Activated CD4-positive, alpha-beta T cell treated with anti-CD3 and anti-CD28 coated beads, Interleukin-2, amount 50 U/mL, for 16 hours (primary cell): ENCODE results near the gene GSK3B.
"Not testable (repeated sequence)": the region's sequence is repeated elsewhere in the genome, so short reads cannot be mapped to it uniquely, and the experiment has no call there.

ENCODE experiments used
- DNase-seq: peaks from one replicate; pipeline ENCODE4 v3.0.0-alpha.2; 2020

GSK3B gene

DNA sequence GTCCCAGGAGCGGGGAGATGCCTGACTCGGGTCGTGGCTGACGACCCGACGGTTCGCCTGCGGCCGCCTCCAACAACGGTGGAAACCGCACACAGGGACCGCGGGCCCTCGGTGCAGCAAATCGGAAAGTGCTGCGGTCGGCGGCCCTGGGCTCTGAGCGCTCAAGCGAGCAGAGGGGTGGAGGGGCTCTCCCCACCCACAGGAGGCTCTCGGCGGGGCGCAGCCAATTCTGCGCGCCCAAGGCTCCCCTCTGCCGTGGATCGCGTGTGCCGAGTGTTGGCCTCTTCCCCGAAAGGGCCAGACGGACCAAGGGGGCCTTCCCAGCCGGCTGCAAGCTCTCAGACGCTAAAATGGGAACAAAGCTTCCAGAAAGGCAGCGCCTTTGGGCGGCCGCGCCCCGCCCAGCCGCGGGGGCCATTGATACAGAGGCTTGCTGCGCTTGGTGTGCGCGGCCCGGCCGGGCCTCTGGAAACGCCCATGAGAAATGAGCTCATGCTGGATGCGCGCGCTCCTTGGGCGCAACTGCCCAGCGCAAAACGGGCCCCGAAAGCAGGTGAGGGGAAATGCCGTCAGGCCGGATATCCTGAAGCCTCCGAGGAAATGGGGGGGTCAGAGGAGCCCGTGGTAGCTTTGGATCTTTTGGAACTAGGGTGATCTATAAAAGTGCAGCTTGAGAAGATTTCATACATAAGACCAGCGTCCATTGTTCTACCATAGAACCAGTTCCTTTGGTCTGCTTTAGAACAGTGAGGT is 1.2 kb upstream of the GSK3B start:
- peak; percentile 94 for DNase-seq

DNA sequence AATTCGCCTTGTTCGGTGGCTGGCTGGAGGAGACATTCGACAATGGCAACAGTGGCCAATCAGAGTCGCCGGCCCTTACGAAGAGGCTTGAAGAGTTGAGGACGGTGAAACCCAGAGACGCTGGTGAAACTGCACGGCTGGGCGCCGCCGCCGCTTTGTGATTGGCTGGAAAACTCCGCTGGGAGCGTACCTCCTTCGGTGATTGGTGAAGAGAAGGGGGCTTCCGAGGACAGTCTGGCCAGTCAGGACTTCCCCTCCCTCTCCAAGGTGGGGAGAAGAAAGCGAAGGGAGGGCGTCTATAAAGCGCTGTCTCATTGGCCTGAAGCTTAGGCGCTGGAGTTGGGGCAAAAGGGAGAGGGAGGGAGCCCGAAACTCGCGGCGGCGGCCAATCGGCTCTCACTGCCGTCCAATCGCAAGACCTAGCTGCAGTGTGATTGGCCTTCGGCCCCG is 554 bp upstream of the GSK3B start:
- no peak for DNase-seq

DNA sequence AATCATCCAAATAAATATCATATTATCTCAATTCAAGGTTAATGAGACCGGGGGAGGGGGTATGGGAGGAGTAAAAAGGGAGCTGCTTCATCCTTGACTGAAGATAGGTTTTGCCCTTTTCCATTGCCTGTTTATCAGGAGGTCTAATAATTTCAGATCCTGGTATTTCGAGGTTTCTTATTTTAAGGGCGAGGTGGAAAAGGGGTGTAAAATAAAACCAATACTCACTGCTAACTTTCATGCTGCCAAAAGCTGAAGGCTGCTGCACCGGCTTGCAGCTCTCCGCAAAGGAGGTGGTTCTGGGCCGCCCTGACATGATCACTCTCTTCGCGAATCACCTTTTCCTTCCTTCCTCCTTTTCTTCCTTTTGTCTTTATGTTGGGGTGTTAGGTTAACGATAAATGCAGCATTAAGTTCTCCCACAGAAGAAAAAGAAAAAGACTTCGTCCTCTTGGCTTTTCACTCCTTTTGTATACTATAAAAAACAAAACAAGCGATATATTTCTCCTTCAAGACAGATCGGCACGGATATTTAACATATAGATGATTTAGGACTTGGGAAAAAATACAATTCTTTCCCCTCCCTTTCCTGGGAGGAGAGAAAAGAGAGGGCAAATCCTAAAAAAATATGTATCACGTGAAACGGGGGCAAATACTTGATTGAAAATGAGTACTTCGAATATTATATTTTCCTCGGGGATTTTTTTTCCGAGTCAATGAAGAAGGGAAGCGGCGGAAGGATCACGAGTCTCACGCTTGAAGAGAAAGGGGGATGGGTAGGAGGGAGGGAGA is 932 bp downstream of the GSK3B start:
- peak; percentile 29 for DNase-seq

DNA sequence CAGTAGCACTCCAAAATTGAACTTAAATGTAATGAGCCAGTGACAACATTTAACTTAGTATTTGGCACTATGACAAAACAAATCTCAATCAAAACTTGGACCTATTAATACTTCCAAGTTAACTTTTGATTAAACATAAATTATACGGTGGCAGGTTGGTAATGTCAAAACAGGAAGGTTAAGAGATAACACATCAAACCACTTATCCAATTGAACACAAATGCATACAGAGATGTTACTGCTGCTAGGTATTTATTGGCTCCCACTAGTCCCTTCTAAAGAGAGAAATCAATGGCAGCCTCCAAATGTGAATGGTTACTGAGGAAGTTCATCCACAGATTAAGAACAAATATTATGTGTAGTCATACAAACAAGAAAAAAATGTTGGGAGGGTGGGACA is 1.8 kb downstream of the GSK3B start:
- no peak for DNase-seq

DNA sequence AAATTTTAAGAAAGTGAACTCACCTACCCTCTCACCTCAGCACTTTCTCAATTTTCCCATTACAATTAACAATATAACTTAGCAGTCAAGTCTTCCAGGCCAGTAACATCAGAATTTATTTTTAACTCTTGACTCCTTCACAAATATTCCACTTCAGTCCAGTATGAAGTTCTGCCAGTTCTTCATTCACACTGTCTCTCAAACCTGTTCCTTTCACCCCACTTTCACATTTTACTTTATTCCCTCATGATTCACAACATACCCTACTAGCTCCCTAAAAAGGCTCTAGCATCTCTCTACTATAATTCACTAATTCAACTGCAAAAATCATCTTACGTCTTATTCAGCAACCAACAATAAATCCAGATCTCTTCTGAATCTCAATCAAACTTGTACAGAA is 3.8 kb downstream of the GSK3B start:
- DNase-seq: no peak

DNA sequence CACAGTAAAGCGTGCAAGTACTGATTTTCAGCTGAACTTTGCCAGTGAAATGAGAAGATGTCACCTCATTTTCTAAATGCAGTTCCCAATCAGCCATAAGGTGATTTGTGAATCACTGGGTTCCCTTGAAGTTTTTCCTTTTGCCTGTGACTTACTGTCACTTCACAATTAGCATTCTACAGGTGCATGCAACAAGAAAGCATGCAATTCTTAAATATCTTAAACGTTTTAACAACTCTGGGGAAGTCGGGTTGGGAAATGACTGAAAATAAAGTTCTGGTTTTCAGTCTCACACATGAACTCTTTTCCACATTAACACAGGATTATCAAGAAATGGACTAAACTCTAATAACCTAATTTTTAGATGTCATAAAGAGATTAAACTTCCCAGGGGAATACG is 5.2 kb downstream of the GSK3B start:
- no peak for DNase-seq

DNA sequence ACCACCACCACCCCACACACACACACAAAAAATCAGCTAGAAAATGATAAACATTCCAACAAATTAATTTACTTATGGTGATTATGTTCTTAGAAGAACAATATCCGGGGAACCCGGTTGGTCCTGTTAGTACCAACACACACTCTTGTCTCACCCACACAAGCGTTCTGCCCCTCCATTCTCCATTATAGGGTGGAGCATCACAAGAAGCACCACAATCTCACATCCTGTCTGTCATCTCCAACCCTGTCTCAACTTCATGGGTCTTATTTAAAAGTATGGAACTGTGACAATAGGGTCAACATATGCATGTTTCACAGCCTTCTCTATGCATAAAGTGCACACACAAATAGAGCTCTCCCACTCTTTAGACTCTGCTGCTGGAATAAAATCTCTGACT is 5.6 kb downstream of the GSK3B start:
- no peak for DNase-seq

DNA sequence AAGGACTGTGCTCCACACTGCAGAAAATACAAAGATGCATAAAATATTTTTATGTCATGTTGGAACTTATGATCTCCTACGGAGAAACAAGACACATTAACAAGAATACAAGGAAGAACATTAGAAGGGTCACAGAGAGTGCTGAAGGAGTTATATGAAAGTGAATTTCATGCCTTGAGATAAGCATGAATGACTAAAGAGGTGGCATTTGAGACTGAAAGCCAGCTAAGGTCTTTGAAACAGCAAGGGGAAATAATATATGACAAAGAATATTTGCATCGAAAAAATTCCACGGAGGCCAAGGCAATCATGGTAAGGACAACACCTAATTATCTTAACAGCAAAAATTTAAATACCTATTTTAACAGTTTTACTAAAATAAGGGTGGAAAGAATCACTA is 12.5 kb downstream of the GSK3B start:
- DNase-seq: no peak

DNA sequence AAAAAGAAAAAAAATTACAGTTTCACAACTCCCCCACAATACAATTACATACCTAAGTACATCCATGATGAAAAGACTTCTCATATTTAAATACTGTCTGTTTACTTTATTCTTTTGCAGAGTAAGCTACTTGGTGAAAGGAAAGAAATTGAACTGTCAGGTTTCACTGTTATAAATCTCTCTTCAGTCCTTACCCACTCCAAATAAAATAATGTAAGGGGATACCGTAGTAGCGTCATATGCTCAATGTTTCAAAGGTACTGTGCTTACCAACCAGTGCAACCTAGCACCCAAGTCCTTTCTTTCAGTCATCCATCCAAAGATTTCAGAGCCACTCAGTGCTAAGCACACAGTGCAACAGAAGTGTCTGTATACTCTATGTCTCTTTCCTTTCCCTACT is 13.4 kb downstream of the GSK3B start:
- no peak for DNase-seq

DNA sequence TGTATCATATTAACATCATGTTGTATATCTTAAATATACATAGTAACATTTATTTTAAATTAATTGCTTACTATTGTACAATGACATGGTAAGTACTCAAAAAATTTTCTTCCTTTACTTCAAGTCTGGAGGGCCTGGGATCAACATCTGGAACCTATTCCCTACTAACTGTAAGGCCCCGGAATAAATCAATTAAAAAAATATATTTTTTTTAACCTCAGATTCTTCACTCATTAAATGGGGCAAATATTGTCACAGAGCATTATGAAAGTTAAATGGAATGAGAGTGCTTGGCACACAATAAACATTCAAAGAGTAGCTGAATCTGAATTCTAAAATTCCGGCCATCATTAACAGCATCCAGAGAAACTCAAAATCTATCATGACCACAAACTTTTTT is 16.5 kb downstream of the GSK3B start:
- DNase-seq: no peak

DNA sequence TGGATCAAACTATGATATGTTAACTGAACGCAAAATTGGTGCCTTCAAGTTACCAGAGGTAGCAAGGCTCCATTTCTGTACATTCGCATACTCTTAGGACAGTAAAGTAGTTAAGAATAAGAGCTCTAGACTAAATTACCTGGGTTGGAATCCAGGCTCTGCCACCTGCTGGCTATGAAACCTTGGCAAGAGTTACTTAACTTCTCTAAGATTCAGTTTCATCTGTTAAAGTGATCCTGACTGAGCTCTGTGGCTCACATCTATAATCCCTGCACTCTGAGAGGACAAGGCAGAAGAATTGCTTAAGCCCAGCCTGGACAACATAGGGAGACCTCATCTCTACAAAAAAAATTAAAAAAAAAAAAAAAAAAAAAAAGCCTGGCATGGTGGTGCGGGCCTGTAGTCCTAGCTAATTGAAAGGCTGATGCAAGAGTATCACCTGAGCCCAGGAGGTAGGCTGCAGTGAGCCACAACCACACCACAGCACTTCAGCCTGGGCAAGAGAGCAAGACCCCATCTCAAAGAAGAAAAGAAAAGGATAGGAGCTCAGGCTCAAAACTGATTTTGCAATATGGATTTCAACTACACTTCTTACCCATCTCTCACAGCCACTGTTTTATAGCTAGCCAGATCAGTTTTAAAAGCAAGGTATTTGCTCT is 21.3 kb downstream of the GSK3B start:
- no peak for DNase-seq

DNA sequence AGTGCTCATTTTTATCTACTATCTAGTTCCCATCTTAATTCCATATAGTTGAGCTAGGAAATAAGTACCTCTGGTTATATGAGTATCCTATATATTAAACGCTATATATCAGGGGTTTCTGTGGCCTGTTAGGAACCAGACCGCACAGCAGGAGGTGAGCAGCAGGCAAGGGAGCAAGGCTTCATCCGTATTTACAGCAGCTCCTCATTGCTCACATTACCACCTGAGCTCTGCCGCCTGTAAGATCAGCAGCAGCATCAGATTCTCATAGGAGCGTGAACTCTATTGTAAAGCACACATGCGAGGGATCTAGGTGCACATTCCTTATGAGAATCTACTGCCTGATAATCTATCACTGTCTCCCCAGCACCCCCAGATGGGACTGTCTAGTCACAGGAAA is 23.0 kb downstream of the GSK3B start:
- DNase-seq: no peak

DNA sequence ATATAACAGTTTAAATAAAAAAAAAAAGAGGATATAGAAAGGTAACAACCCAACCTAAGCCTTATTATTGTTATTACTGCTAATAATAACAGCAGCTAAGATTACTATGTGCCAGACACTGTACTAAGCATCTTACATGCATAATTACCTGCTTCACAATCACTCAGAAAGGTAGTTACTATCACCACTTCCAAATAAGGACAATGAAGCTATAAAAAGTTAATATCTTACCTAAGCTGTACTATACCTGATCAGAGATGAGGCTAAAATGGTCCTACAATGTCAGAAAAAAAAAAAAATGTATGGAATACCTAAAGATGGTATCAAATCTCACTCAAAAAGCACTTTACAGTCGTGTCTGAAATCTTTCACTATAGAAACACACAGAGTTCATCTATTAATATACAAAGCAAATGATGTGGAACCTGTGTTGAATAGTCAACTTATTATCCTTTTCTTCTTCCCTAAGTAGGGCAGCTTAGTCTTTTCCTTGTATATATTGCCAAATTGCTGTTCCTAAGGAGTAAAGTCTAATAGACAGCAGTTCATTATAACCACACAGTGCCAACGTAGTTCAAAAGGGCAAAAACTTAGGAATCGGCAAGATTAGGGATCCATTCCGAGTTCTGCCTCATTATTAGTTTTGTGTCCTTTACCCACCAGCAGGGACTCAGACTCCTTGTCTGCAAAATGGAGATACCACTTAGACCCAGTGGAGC is 23.8 kb downstream of the GSK3B start:
- no peak for DNase-seq

DNA sequence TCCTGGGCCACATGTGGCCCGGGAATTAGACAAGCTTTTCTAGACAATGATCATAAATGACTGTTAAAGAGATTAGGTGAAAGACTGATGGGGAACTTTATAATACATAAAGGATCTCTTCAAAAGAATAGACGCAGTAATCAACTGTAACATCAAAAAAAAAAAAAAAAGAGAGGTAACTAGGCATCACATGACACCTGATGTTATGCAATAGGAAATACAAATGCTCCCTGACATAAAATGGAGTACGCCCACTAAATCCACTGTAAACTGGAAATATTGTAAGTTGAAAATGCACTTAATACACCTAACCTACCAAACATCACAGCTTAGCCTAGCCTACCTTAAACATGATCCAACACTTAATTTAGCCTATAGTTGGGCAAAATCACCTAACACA is 27.2 kb downstream of the GSK3B start:
- DNase-seq: no peak

DNA sequence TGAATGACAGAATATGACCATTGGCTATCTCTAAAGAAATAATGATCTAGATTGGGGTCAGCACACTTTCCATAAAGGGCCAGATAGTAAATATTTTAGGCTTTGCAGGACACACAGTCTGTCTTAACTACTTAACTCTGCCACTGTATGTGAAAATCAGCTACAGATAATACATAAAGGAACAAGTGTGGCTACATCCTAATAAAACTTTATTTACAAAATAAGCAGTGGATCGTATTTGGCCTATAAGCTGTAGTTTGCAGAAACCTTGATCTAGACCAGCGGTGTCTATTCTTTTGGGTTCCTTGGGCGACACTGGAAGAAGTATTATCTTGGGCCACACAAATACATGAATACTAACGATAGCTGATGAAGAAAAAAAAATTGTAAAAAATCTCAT is 27.6 kb downstream of the GSK3B start:
- no peak for DNase-seq

DNA sequence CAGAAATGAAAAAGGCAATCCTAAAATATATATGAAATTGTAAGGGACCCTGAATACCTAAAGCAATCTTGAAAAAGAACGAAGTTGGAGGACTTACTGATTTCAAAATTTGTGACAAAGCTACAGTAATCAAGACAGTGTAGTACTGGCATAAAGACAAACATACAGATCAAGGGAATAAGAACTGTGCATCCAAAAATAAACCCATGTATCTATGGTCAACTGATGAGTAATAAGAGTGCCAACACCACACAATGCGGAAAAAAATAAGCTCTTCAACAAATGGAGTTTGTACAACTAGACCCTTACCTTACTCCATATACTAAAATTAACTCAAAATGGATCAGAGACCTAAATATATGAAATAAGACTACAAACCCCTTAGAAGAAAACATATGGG is 29.6 kb downstream of the GSK3B start:
- no peak for DNase-seq

DNA sequence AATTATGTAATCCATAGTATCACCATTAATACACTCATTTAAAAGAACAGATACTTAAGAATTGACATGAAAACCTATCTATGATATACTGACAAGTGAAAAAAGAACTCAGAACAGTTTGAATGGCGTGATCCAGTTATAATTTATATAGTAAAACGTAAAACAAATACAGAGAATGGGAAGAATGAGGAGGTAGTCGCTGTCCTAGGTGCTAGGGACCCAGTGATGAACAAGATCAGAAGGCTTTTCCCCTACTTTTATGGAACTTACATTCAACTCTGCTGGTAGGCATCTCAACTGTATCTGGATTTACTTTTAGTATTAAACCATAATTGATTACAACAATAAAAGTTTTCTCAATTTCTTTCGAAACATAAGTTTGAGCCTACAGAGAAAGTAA is 31.8 kb downstream of the GSK3B start:
- DNase-seq: no peak

DNA sequence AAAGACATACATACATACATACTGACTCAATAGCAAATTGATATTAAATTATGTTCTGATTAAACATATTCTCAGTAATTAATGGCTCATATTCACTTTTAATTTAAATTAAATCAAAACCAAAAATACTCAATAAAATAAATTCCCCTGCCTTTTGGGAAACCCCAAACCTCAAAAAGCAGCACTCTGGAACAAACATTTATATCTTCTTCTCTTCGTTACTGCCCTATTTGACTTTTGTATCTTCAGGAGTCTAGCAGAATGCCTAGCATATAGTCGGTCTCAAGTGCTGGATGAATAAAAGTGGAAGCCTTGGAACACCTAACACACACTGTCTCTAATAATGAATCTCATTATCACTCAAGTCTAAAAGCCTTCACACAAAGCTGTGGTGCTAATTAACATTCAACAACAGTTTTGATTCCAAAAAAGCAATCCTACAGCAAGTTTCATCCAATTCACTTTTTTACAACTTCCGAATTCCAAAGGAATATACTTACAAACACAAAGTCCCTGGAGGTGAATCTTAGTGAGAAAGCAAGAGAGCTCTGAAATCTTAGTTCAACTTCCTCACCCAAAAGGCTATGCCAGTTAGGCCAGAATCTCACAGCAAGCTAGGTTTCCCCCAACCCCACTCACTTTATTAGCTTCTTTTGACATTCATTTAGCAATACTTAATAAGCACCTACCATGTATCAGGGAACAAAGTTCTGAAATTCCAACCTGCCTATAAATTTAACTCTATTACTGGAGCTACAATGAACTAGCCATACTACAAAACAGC is 35.0 kb downstream of the GSK3B start:
- DNase-seq: no peak

DNA sequence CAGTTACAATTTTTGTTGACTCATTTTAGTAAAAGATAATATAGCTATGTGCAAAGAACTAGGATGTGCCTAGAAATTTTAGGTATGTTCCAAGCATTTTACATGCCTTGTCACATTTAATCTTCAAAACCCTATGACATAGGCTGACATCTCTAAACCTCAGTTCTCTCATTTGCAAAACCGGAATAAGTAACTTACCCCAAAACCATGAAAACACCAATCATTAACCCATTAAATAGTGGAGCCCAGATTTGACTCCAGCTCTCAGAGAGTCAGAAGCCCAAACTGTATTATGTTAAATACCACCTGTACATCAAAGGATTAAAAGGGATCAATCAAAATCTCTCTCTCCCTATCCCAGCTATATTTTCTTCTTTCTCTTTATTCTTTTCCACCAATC is 36.6 kb downstream of the GSK3B start:
- no peak for DNase-seq

DNA sequence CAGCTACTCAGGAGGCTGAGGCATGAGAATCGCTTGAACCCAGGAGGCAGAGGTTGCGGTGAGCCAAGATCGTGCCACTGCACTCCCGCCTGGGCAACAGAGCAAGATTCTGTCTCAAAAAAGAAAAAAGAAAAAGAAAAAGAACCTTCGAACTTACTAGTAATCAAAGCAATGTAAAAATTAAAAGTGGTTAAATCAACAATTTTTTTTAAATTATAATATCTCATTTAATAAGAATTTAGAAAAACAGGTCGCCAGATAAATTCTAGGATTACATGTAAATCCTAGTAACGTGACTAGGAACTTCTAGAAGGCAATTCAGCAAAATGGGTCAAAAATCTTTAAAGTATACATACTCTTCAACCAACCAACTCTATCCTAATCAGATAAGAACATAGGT is 37.2 kb downstream of the GSK3B start:
- DNase-seq: no peak

DNA sequence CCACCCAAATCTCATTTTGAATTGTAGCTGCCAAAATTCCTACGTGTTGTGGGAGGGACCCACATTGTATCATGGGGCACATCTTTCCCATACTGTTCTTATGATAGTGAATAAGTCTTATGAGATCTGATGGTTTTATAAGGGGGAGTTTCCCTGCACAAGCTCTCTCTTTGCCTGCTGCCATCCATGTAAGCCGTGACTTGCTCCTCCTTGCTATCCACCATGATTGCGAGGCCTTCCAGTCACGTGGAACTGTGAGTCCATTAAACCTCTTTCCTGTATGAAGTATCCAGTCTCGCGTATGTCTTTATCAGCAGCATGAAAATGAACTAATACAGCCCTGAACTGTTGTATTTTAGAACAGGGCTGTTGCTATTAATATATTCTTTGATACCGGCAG is 40.6 kb downstream of the GSK3B start:
- not testable (repeated sequence) for DNase-seq

DNA sequence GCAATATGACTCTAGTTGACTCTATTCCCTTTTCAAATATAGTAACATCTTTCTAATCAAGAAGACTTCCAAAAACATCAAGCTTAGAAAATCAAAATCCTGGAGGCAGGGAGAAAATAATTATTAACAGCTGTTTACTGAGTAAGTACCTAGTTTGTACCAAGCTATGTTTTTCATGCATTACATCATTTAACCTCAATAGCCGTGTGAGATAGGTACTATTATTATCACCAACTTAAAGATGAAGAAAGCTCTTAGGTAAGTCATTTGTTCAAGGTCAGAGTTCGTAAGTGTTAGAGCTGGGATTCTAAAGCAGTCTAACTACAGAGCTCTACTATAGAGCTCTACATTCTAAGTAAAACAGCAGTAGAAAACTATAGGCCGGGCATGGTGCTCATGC is 41.6 kb downstream of the GSK3B start:
- DNase-seq: no peak

DNA sequence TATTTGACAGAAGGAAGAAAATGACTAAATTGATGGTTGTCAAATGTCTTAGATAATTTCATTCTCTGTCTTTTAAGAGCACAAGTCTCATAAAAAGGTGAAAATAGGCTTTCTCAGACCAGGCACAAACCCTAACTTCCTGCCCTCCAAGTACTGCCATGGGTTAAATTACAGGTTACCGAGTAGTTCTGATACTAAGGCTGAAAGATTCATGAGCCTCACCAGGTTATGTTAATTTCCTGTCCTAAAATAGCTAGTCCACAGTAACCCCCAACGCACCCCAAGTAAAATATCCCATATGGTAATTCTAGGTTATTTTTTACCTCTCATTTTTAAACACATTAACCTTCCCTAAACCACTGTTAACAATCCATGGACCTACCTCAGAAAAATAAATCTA is 42.0 kb downstream of the GSK3B start:
- peak; percentile 32 for DNase-seq
